BJ (cell line): ENCODE results near the gene RTN4R. TPM values are rescaled to one million over a fixed set of nuclear protein-coding genes. Genes with fewer than 3 reads are reported as not detected.
A peak's percentile ranks its signal among the peaks of the same experiment; 100 is the strongest.
"Not testable (repeated sequence)": the region's sequence is repeated elsewhere in the genome, so short reads cannot be mapped to it uniquely, and the experiment has no call there.

Experiments used
- CTCF ChIA-PET: fragments of 350-600 bp; formaldehyde crosslinking; extraction: SDS; loops from one replicate; lab custom pipeline; 2021; ENCODE audit warnings: antibody characterized with exemption, inconsistent platforms; lab: Yijun Ruan, JAX
- POLR2A ChIA-PET: fragments of 300-600 bp; sonication (Branson Sonifier 250); formaldehyde crosslinking; extraction: SDS; loops from one replicate; lab custom pipeline; 2021; ENCODE audit warnings: antibody characterized with exemption; lab: Charles Lee
- DNase-seq: peaks from one replicate; pipeline ENCODE4 v3.0.0-alpha.2; 2011; ENCODE audit warnings: low read depth
- H3K27me3 ChIP-seq: 2 replicates; pipeline ENCODE4 v1.6.0; 2011; ENCODE audit warnings: low read length; ENCODE audit not compliant: control insufficient read depth, insufficient read depth
- H3K36me3 ChIP-seq: 2 replicates; pipeline ENCODE4 v1.5.1; 2011; ENCODE audit warnings: low read length; ENCODE audit not compliant: control insufficient read depth, insufficient read depth
- H3K4me3 ChIP-seq: 2 replicates; pipeline ENCODE4 v1.5.1; 2011; ENCODE audit warnings: low read depth, mild to moderate bottlenecking, control low read depth, low read length
- CTCF ChIP-seq: IDR thresholded peaks from 2 replicates; pipeline ENCODE4 v1.5.1; 2011; ENCODE audit warnings: low read depth, mild to moderate bottlenecking, control low read depth, inconsistent platforms, low read length, moderate library complexity; ENCODE audit not compliant: insufficient read depth
- polyA plus RNA-seq: library from polyadenylated mRNA; depleted of rRNA; stranded (reverse); fragments of >200 nt; gene quantifications from 2 replicates; pipeline ENCODE4 v1.2.3, GENCODE V29; 2011

Gene RTN4R
- polyA plus RNA-seq, 1 experiment = 0.77 TPM

GRCh38 chr22:20315337-20316216 is 47.5 kb upstream of the RTN4R start:
- peaks cover 3% of the 10 kb centered on the region; the same call in 1 of the 2 replicates for H3K36me3 ChIP-seq
- H3K4me3 ChIP-seq = no peak overlapping the region
- TF ChIP-seq CTCF = no peak
- no peak for DNase-seq
- ChIA-PET POLR2A (no interaction called here), CTCF (no interaction called here)
- H3K27me3 ChIP-seq = no peaks in the 10 kb centered on the region

- DNase-seq, H3K27me3 ChIP-seq, H3K36me3 ChIP-seq, H3K4me3 ChIP-seq, CTCF ChIA-PET, POLR2A ChIA-PET: not testable (repeated sequence)
Observed at GRCh38 chr22:20314741-20315336, 46.7 kb upstream of the RTN4R start.

- CTCF ChIA-PET, H3K36me3 ChIP-seq, POLR2A ChIA-PET, DNase-seq, H3K4me3 ChIP-seq, H3K27me3 ChIP-seq: not testable (repeated sequence)
Observed at GRCh38 chr22:20314206-20314605, 46.1 kb upstream of the RTN4R start.

GRCh38 chr22:20313306-20314077 is 45.4 kb upstream of the RTN4R start:
- DNase-seq, H3K4me3 ChIP-seq, H3K36me3 ChIP-seq, H3K27me3 ChIP-seq, POLR2A ChIA-PET: not testable (repeated sequence)
- 0 out of 2 replicates have a peak, but pooled peaks have one; percentile 5 for TF ChIP-seq CTCF
- CTCF ChIA-PET = interaction anchor here (1.1 kb wide), 1 partner anchor 9 kb away, joined by 3 read pairs; no protein-coding TSS in a partner anchor

- TF ChIP-seq CTCF = no peak
- H3K4me3 ChIP-seq = no peak overlapping the region
- no peak for DNase-seq
- peaks cover 3% of the 10 kb centered on the region; the same call in 1 of the 2 replicates for H3K36me3 ChIP-seq
- H3K27me3 ChIP-seq = no peaks in the 10 kb centered on the region
- CTCF ChIA-PET = interaction anchor here (1.1 kb wide), 1 partner anchor 8 kb away, joined by 3 read pairs; no protein-coding TSS in a partner anchor
- POLR2A ChIA-PET = no interaction called here
Observed at GRCh38 chr22:20312396-20313191, 44.5 kb upstream of the RTN4R start.

GRCh38 chr22:20311249-20312062 is 43.3 kb upstream of the RTN4R start:
- H3K27me3 ChIP-seq, H3K36me3 ChIP-seq, H3K4me3 ChIP-seq, DNase-seq, POLR2A ChIA-PET: not testable (repeated sequence)
- CTCF ChIA-PET = interaction anchor here (1.1 kb wide), 1 partner anchor 154 kb away, joined by 3 read pairs; no protein-coding TSS in a partner anchor

GRCh38 chr22:20310773-20311172 is 42.7 kb upstream of the RTN4R start:
- DNase-seq, H3K4me3 ChIP-seq, POLR2A ChIA-PET, H3K36me3 ChIP-seq, H3K27me3 ChIP-seq: not testable (repeated sequence)
- CTCF ChIA-PET = interaction anchor here (0.6 to 1.1 kb wide), 2 partner anchors 9 to 154 kb away, joined by 3 read pairs; partner anchors contain the start of gene DGCR6L

GRCh38 chr22:20310180-20310579 is 42.1 kb upstream of the RTN4R start:
- H3K4me3 ChIP-seq, H3K36me3 ChIP-seq, POLR2A ChIA-PET, H3K27me3 ChIP-seq, DNase-seq: not testable (repeated sequence)
- CTCF ChIA-PET = interaction anchor here (0.6 to 1.1 kb wide), 2 partner anchors 10 to 153 kb away, joined by 3 read pairs; partner anchors contain the start of gene DGCR6L
